ENCODE measurements around the gene FRMD1. TPM values are rescaled to one million over a fixed set of nuclear protein-coding genes. Genes with fewer than 3 reads are reported as not detected.

Gene FRMD1
- total RNA-seq, 1 experiment from 2014 or later = not detected

DNA sequence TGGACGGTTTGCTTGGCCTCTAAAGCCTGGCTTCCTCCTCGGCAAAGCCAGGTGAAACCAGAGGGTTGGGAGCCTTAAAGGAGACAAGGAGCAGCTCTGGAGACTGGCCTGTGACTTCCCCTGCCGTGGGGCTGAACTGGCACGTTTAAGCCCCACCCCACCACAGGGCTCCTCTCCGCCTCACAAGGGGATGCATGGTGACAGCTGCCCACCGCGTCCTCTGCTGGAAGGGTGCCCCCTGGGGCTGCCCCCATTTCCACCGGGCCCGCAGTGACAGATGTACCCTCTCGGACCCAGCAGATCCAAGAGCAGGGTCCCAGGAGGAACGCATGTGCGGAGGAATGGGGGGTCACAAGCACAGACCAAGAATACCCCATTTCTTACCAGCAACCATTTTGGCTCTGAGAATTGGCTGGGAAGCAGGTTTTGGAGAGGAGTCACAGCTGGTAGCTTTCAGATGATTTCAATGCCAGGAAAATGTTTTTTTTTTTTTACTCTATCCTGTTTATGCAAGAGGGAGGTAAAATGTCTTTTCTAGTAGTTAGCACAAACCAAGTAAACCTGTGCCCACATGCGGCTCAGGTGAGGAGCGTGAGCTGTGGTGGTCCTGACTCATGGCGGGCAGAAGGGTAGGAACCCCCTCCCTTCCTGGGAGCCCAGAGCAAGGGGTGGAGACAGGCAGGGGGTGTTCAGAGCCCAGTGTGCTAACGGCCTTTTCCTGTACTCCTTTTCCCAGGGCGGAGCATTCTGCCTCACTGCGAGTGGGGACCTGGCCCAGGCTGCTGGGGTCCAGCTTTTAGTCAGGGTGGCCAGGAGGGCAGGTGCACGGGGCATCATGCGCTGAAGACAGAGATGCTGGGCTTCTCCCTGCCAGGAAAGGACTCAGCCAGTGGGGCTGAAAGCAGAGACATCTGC lies 33.0 kb downstream of the FRMD1 start:
- POLR2A ChIA-PET (ENCODE audit: unreplicated experiment) = no interaction called here
- H3K4me3 ChIP-seq = no peak overlapping the region

GRCh38 chr6:168045141-168045691 lies 33.8 kb downstream of the FRMD1 start:
- Histone ChIP-seq H3K36me3 (ENCODE audit: low read depth) (no peaks in the 10 kb centered on the region), H2AFZ (no peak overlapping the region), H3K9me2 (ENCODE audit: insufficient read depth) (no peaks in the 10 kb centered on the region), H3K27ac (no peak overlapping the region), H3K9me3 (ENCODE audit: insufficient read depth, low read depth) (no peaks in the 10 kb centered on the region), H3K4me2 (no peak overlapping the region), H3K27me3 (ENCODE audit: insufficient read depth, low read depth) (peaks cover 35% of the 10 kb centered on the region), H3K4me3 (no peak overlapping the region), H4K20me1 (ENCODE audit: insufficient read depth) (no peaks in the 10 kb centered on the region), H3F3A (ENCODE audit: insufficient read depth, low read depth) (no peaks in the 10 kb centered on the region), H3K79me2 (ENCODE audit: low read depth) (no peaks in the 10 kb centered on the region), H3K4me1 (replicated peaks; ENCODE audit: insufficient read depth) (no peaks in the 10 kb centered on the region)
- BruUV-seq (replicated peaks) = no TSS peak
- TF ChIP-seq EZH2 (IDR thresholded peaks at IDR 0.05; ENCODE audit: low read depth) = no peak
- TF ChIP-seq CTCF (conservative IDR thresholded peaks at IDR 0.05) = no peak
- intact Hi-C loops (cut with micrococcal nuclease; ENCODE audit: unreplicated experiment) = no loop called here
- ChIA-PET CTCF (no interaction called here), POLR2A (ENCODE audit: unreplicated experiment) (no interaction called here)
- DNase-seq = no peak

More for the DNA sequence above, 33.0 kb downstream of the FRMD1 start:
- Histone ChIP-seq H3K27ac (no peak overlapping the region), H3K9me2 (ENCODE audit: insufficient read depth) (no peaks in the 10 kb centered on the region), H2AFZ (no peak overlapping the region), H3K27me3 (ENCODE audit: insufficient read depth, low read depth) (peaks cover 31% of the 10 kb centered on the region), H3K4me1 (replicated peaks; ENCODE audit: insufficient read depth) (no peaks in the 10 kb centered on the region), H3F3A (ENCODE audit: insufficient read depth, low read depth) (no peaks in the 10 kb centered on the region), H4K20me1 (ENCODE audit: insufficient read depth) (no peaks in the 10 kb centered on the region), H3K36me3 (ENCODE audit: low read depth) (no peaks in the 10 kb centered on the region), H3K9me3 (ENCODE audit: insufficient read depth, low read depth) (no peaks in the 10 kb centered on the region), H3K79me2 (ENCODE audit: low read depth) (no peaks in the 10 kb centered on the region), H3K4me2 (no peak overlapping the region)
- no peak for TF ChIP-seq EZH2 (IDR thresholded peaks at IDR 0.05; ENCODE audit: low read depth)
- no peak for TF ChIP-seq CTCF (conservative IDR thresholded peaks at IDR 0.05)
- no peak for DNase-seq
- BruUV-seq (replicated peaks) = no TSS peak
- CTCF ChIA-PET = no interaction called here
- intact Hi-C loops (cut with micrococcal nuclease; ENCODE audit: unreplicated experiment) = no loop called here

GRCh38 chr6:168044521-168045130 lies 34.4 kb downstream of the FRMD1 start:
- Histone ChIP-seq H4K20me1 (ENCODE audit: insufficient read depth) (no peaks in the 10 kb centered on the region), H3K27ac (no peak overlapping the region), H3F3A (ENCODE audit: insufficient read depth, low read depth) (no peaks in the 10 kb centered on the region), H3K36me3 (ENCODE audit: low read depth) (no peaks in the 10 kb centered on the region), H3K79me2 (ENCODE audit: low read depth) (no peaks in the 10 kb centered on the region), H3K4me3 (no peak overlapping the region), H3K27me3 (ENCODE audit: insufficient read depth, low read depth) (peaks cover 41% of the 10 kb centered on the region), H3K9me3 (ENCODE audit: insufficient read depth, low read depth) (no peaks in the 10 kb centered on the region), H3K9me2 (ENCODE audit: insufficient read depth) (no peaks in the 10 kb centered on the region), H3K4me1 (replicated peaks; ENCODE audit: insufficient read depth) (no peaks in the 10 kb centered on the region), H2AFZ (no peak overlapping the region), H3K4me2 (no peak overlapping the region)
- TF ChIP-seq EZH2 (IDR thresholded peaks at IDR 0.05; ENCODE audit: low read depth) = no peak
- no peak for TF ChIP-seq CTCF (conservative IDR thresholded peaks at IDR 0.05)
- ChIA-PET CTCF (no interaction called here), POLR2A (ENCODE audit: unreplicated experiment) (no interaction called here)
- intact Hi-C loops (cut with micrococcal nuclease; ENCODE audit: unreplicated experiment) = no loop called here
- DNase-seq = no peak
- BruUV-seq (replicated peaks) = no TSS peak

All from PC-9 (cell line).